GM18526 (cell line): ENCODE data around the gene GRM6.

Experiments used
- POLR2A ChIP-seq: IDR thresholded peaks from 3 replicates; pipeline ENCODE4 v1.6.1; 2011; ENCODE audit not compliant: insufficient read length; ENCODE audit errors: extremely low read depth

Gene GRM6

DNA sequence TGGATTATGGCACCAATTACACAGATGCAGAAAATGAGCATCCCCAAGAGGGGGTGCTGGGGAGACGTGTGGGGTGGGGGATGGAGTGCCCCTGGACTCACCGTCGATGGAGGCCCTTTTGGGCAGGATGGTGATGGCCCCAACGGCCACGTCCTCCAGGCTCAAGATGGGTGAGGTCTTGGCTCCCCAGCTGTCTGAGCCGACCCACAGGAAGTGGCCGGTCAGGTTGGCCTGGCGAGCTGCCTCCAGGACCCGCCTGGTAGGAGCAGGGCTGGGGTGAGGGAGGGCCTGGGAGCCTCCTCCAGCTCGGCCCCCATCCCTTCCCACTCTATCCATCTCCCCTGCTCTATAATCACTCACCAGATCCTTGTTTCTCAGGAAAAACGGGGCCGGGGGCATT is 4.6 kb downstream of the GRM6 start:
- TF ChIP-seq POLR2A = no peak

DNA sequence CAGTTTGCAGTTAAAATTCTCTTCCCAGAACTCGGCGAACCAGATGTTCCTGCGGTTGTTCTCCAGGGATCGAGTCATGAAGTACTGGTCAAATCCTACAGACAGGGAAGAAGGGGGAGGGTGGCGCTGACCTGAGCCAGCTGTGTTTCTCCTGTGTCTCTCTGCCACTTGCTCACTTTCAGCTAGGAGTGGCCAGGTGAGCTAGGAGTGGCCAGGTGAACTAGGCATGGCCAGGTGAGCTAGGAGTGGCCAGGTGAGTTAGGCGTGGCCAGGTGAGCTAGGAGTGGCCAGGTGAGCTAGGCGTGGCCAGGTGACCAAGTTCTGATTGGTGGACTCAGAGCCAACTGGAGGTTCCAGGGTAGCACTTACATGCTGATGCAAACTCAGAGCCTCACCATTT is 5.8 kb downstream of the GRM6 start:
- no peak for TF ChIP-seq POLR2A

- no peak for TF ChIP-seq POLR2A
These were observed 6.5 kb downstream of the GRM6 start for GRCh38 chr5:178988436-178989220.

- no peak for TF ChIP-seq POLR2A
These were observed 8.7 kb downstream of the GRM6 start for GRCh38 chr5:178986326-178986960.

DNA sequence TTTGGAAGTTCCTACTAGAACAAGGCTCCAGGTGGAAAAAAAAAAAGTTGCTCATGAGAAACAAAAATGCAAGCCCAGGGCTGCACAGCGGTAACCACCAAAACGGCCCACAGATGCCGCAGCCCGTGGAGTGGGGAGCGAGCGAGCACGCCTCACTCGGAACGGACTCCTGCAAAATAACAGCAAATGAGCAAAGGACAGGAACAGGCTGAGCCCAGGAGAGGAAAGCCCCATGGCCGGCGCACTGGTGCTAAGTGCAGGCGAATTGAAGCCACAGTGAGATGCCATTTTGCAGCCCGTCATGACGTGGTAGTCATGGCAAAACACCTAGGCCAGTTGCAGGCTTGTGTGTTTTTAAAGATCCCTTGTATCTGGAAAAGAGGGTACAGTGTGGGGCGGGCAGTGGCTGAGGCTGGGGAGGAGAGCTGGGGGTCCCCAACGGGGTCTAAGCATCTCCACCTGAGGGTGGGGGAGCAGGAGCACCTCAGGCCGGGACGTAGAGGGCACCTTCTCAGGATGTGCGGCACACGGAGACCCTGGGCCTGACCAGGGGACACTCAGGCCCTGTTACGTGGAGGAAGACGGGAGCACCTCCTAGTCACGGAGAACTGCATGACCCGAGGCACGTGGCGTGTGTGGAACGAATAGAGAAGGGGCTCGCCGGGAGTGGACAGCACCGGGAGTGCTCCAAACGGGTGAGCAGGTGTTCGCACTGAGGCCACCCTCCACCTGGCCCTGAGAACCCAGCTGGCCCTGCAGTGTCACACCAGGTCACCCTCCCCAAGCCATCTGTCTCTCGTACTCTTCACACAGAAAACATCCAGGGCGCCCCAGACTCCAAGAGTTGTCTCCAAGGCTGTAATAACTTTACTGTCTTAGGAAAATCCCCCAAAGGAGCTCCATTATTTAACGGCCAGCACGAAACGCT is 10.7 kb downstream of the GRM6 start:
- TF ChIP-seq POLR2A = no peak

- TF ChIP-seq POLR2A = no peak
These were observed 11.4 kb downstream of the GRM6 start for GRCh38 chr5:178983728-178984127.

DNA sequence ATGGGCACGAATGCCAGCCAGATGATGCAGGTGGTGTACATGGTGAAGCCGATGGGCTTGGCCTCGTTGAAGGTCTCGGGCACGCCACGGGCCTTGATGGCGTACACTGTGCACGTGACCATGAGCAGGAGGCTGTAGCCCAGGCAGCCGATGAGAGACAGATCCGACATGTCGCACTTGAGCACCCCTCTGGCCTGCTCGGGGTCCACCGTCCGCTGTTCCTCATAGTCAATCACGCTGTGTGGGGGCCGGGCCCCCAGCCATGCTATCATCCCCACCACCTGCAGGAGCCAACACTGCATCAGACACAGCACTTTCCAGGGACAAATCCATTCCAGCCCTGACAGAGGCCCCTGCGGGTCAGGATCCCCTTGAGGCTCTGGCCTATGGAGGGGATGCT is 12.2 kb downstream of the GRM6 start:
- no peak for TF ChIP-seq POLR2A

GRCh38 chr5:178981381-178981780 is 13.7 kb downstream of the GRM6 start:
- no peak for TF ChIP-seq POLR2A

DNA sequence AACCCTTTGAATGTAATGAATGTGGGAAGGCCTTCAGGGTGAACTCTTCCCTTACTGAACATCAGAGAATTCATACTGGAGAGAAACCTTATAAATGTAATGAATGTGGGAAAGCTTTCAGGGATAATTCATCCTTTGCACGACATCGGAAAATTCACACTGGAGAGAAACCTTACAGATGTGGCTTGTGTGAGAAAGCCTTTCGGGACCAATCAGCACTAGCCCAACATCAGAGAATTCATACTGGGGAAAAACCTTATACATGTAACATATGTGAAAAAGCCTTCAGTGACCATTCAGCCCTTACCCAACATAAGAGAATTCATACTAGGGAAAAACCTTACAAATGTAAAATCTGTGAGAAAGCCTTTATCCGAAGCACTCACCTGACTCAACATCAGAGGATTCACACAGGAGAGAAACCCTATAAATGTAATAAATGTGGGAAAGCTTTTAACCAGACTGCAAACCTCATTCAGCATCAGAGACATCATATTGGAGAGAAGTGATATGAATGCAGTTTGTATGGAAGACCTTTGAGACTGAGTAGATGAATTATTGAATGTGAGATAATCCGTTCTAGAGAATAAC is 29.6 kb downstream of the GRM6 start:
- TF ChIP-seq POLR2A = no peak

DNA sequence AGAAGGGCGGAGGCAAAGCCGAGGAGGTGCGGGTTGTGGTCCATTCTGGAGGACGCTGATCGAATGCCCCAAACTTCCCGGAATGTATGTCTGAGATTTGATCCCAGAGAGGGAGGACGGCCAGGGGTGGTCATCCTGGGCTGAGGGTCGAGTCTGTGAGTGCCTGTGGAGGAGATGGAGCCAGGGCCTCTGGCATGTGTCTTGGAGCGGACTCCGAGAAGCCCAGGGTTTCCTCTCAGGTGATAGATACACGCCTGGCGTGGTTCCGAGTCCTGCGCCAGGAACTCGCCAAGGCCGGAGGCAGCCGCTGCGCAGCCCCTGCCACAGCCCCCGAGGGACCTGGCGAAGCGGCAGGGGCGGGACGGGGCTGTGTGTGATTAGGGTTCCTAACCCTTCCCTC is 53.8 kb downstream of the GRM6 start:
- TF ChIP-seq POLR2A = no peak

GRCh38 chr5:178940569-178941360 is 54.4 kb downstream of the GRM6 start, which contains the start of gene ZNF454:
Gene ZNF454 (plus strand): TSS chr5:178941198. CDS start chr5:178942792, 1,594 bp downstream.
- TF ChIP-seq POLR2A = no peak

DNA sequence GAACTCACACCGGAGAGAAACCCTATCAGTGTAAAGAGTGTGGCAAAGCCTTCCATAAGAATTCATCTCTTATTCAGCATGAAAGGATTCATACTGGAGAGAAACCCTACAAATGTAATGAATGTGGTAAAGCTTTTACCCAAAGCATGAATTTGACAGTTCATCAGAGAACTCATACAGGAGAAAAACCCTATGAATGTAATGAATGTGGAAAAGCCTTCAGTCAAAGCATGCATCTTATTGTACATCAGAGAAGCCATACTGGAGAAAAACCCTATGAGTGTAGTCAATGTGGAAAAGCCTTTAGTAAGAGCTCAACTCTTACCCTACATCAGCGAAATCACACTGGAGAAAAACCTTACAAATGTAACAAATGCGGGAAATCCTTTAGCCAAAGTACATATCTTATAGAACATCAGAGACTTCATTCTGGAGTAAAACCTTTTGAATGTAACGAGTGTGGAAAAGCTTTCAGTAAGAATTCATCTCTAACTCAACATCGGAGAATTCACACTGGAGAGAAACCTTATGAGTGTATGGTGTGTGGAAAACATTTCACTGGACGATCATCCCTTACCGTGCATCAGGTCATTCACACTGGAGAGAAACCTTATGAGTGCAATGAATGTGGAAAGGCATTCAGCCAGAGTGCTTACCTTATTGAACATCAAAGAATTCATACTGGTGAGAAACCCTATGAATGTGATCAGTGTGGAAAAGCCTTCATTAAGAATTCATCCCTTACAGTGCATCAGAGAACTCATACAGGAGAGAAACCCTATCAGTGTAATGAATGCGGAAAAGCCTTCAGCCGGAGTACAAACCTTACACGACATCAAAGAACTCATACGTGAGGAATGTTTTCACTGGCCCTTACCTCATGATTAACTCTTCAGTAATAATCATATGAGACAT is 63.0 kb downstream of the GRM6 start:
- no peak for TF ChIP-seq POLR2A
